Liver (tissue), 3 donors: Measurements from ENCODE around the gene MED17.

Experiments
- ATF3 ChIP-seq: IDR thresholded peaks from 2 replicates; pipeline ENCODE4 v1.6.1; 2016; ENCODE audit warnings: antibody characterized with exemption
- CTCF ChIP-seq: fragments of 150-350 bp; IDR thresholded peaks from 2 replicates; pipeline ENCODE4 v1.5.1; 2017; ENCODE audit warnings: improper control_type of control experiment, low read depth, low read length; ENCODE audit not compliant: missing input control
- EGR1 ChIP-seq, 2 donors: IDR thresholded peaks; 2 replicates each; pipeline ENCODE4 v1.6.1; 2016 to 2018; ENCODE audit warnings: antibody characterized with exemption in 2 of 2, low read depth in 2 of 2
- GABPA ChIP-seq, 2 donors: IDR thresholded peaks in 1 of 2; conservative IDR thresholded peaks in 1 of 2; 2 replicates each; pipeline ENCODE4 v1.6.1; 2016; ENCODE audit warnings: antibody characterized with exemption in 2 of 2, mild to moderate bottlenecking in 1 of 2, moderate library complexity in 1 of 2
- JUND ChIP-seq, 2 donors: IDR thresholded peaks; 2 replicates each; pipeline ENCODE4 v1.6.1; 2016; ENCODE audit warnings: antibody characterized with exemption in 2 of 2
- MAX ChIP-seq: IDR thresholded peaks from 2 replicates; pipeline ENCODE4 v1.6.1; 2016; ENCODE audit warnings: antibody characterized with exemption
- NR2F2 ChIP-seq: IDR thresholded peaks from 2 replicates; pipeline ENCODE4 v1.6.1; 2016; ENCODE audit warnings: antibody characterized with exemption
- REST ChIP-seq: IDR thresholded peaks from 2 replicates; pipeline ENCODE4 v1.6.1; 2016; ENCODE audit warnings: antibody characterized with exemption, mild to moderate bottlenecking
- RXRA ChIP-seq, 2 donors: IDR thresholded peaks; 2 replicates each; pipeline ENCODE4 v1.6.1; 2017 to 2018; ENCODE audit warnings: antibody characterized with exemption in 2 of 2, mild to moderate bottlenecking in 1 of 2
- SP1 ChIP-seq: IDR thresholded peaks from 2 replicates; pipeline ENCODE4 v1.6.1; 2018; ENCODE audit warnings: antibody characterized with exemption, mild to moderate bottlenecking
- TAF1 ChIP-seq: conservative IDR thresholded peaks from 2 replicates; pipeline ENCODE4 v1.6.1; 2016; ENCODE audit warnings: antibody characterized with exemption, mild to moderate bottlenecking
- YY1 ChIP-seq: IDR thresholded peaks from 2 replicates; pipeline ENCODE4 v1.6.1; 2016; ENCODE audit warnings: antibody characterized with exemption, mild to moderate bottlenecking
- ZBTB33 ChIP-seq: IDR thresholded peaks from 2 replicates; pipeline ENCODE4 v1.6.1; 2016; ENCODE audit warnings: antibody characterized with exemption
- donor health status: healthy.
- donor health status: healthy.

GRCh38 chr11:93844568-93844967 is 60.5 kb downstream of the MED17 start:
- TF ChIP-seq CTCF (no peak), SP1 (no peak), YY1 (no peak), ATF3 (no peak), EGR1 (IDR thresholded peaks at IDR 0.05; ENCODE audit: low read depth in 2 of 2) (no peak), GABPA (IDR thresholded peaks at IDR 0.05 in 1 of 2, conservative IDR thresholded peaks at IDR 0.05 in 1 of 2) (no peak), REST (no peak), JUND (IDR thresholded peaks at IDR 0.05) (no peak), MAX (no peak), TAF1 (no peak), RXRA (IDR thresholded peaks at IDR 0.05) (no peak), NR2F2 (no peak), ZBTB33 (no peak)
